ENCODE results near the gene AHRR. TPM values are rescaled to one million over a fixed set of nuclear protein-coding genes. Genes with fewer than 3 reads are reported as not detected.

The AHRR gene
- total RNA-seq, 1 donor from 2014 or later: 11.3 TPM

DNA sequence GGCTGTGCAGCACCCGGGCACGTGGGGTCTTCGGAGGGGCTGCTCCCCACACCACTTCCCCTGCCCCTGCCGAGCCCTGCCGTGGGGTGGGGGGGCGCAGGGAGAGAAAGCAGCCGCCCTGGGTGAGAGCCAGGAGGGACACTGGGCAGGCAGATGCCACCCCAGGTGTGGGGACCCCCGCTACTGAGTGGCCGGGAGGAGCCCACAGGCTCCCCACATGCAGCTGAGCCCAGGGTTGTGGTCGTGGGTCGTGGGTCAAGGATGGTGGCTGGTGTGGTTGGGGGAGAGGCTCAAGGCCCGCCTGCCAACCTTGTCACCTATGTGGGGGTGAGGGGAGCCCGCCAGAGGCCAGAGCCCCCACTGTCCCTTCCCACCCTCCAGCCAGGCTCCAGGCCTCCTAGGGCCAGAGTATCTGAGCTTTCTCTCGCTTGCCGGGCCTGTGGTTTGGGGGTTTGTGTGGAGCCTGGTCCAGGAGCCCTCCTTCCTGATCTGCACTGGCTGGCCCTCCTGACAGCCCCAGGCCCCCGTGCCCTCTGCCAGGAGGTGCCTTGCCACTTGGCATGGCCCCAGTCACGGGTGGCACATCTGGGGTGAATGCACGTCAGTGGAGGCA lies 157.0 kb downstream of the AHRR start:
- ATAC-seq (no peak), DNase-seq (no peak)
- TF ChIP-seq, protein P1, sequence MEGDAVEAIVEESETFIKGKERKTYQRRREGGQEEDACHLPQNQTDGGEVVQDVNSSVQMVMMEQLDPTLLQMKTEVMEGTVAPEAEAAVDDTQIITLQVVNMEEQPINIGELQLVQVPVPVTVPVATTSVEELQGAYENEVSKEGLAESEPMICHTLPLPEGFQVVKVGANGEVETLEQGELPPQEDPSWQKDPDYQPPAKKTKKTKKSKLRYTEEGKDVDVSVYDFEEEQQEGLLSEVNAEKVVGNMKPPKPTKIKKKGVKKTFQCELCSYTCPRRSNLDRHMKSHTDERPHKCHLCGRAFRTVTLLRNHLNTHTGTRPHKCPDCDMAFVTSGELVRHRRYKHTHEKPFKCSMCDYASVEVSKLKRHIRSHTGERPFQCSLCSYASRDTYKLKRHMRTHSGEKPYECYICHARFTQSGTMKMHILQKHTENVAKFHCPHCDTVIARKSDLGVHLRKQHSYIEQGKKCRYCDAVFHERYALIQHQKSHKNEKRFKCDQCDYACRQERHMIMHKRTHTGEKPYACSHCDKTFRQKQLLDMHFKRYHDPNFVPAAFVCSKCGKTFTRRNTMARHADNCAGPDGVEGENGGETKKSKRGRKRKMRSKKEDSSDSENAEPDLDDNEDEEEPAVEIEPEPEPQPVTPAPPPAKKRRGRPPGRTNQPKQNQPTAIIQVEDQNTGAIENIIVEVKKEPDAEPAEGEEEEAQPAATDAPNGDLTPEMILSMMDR (IDR thresholded peaks at IDR 0.05): no peak
- peaks cover 54% of the 10 kb centered on the region for H3K27me3 ChIP-seq
- intact Hi-C loops (cut with DNase I): no loop called here
- H3K36me3 ChIP-seq: no peaks in the 10 kb centered on the region
- H3K4me3 ChIP-seq: no peak overlapping the region
- H3K9me3 ChIP-seq: no peaks in the 10 kb centered on the region
- H3K4me1 ChIP-seq: peaks cover 7% of the 10 kb centered on the region
- no peak overlapping the region for H3K27ac ChIP-seq

DNA sequence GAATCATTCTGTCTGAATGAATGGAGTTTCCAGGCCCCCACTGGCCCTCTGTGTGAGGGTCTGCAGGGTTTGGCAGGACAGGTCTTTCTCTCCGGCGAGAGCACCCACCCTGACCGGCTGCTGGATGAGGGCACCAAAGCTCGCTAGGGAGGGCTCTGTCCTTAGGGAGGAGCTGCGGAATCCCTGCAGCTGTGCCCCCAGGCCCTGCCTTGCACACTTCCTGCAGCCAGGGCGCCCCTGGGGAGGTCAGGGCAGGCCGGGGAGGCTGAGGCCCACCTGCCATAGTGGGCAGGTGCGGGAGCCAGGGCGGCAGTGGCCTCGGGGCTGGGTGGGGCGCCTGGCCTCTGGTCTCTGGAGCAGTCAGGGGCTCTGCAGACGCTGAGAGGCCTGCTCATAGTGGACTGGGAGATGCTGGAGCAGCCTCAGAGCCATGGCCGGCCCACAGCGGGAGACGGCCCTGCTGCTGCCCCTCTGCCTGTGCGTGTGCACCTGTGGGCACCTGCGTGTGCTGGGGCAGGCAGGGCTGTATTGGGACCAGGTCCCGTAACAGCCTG lies 157.5 kb downstream of the AHRR start:
- H3K4me3 ChIP-seq: no peak overlapping the region
- no peak overlapping the region for H3K27ac ChIP-seq
- H3K27me3 ChIP-seq: peaks cover 58% of the 10 kb centered on the region
- no peaks in the 10 kb centered on the region for H3K36me3 ChIP-seq
- H3K4me1 ChIP-seq: peaks cover 7% of the 10 kb centered on the region
- TF ChIP-seq, protein P1 (IDR thresholded peaks at IDR 0.05): no peak
- DNase-seq (no peak), ATAC-seq (no peak)
- intact Hi-C loops (cut with DNase I): no loop called here
- H3K9me3 ChIP-seq: no peaks in the 10 kb centered on the region

DNA sequence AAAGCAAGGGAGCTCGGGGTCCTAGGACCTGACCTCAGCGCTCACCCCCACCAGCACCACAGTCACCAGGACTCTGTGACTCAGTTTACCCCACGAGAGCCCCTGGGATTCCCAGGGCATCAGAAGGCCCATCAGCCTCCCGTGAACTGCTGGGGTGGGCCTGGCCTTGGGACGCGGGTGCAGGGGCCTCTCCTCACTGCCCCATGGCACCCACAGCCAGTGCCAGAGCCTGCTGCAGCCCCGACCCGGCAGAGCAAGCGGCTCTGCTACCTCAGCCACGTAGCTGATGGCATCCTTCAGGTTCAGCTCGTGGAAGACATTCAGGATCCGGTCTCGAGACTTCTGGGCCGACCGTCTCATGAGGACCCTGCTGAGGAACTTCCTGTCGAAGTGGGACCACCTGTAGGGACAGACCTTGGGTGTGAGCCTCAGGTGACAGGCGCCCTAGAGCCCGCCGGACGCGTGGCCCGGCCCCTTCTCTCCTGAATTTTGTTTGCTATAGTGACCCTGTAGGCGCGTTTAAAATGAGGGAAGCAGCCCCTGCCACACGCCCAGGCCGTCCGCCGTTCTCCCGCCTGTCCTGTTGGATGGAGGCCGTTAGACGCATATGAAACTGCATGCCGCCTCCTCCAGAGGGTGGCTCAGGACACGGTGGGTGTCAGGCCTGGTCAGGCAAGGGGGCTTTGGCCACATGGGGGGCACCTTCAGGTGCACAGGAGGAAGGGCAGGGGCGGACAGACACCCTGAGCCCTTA lies 158.2 kb downstream of the AHRR start:
- ATAC-seq (no peak), DNase-seq (no peak)
- Histone ChIP-seq H3K27me3 (peaks cover 63% of the 10 kb centered on the region), H3K4me1 (peaks cover 6% of the 10 kb centered on the region), H3K9me3 (no peaks in the 10 kb centered on the region), H3K27ac (no peak overlapping the region), H3K36me3 (no peaks in the 10 kb centered on the region), H3K4me3 (no peak overlapping the region)
- intact Hi-C loops (cut with DNase I): no loop called here
- TF ChIP-seq, protein P1 (IDR thresholded peaks at IDR 0.05): no peak

DNA sequence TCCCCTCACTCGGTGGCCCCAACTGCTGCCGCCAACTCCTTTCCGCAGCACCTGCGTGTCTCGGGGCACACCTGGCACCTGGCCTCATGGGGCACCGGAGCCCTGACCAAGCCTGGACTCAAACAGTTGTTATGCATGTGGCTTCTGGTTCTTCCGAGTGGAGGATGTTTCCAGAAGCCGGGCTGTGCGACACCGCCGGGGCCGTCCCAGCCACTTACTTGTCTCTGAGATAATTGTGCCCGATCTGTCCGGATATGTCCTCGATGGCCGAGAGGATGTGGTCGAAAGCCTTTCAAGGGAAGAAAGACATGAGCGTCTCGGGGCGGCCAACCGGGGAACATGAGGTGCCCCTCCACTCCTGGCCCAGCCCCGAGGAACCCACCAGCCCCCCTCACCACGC lies 159.8 kb downstream of the AHRR start:
- Histone ChIP-seq H3K4me1 (peaks cover 7% of the 10 kb centered on the region), H3K27ac (no peak overlapping the region), H3K27me3 (peaks cover 68% of the 10 kb centered on the region), H3K36me3 (no peaks in the 10 kb centered on the region), H3K4me3 (no peak overlapping the region), H3K9me3 (no peaks in the 10 kb centered on the region)
- ATAC-seq (no peak), DNase-seq (no peak)
- TF ChIP-seq, protein P1 (IDR thresholded peaks at IDR 0.05): no peak
- intact Hi-C loops (cut with DNase I): no loop called here

DNA sequence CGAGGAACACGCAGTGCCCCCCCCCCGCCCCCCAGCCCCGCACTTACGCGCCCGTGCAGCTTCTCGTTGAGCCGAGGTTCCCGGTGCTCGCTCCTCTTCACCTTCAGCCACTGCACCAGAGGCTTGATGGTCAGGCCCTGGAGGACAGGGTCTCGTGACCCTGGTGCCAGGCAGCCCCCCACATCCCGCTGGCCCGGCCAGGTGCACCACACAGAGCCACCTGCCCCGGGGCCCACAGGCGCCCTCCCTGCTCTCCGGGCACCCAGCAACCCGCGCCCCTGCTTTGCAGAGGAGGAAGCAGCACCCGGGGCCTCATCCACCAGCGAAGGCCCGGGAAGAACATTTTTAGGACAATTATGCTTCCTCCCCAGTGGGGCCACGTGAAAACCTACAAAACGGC lies 160.5 kb downstream of the AHRR start:
- Histone ChIP-seq H3K4me1 (peaks cover 7% of the 10 kb centered on the region), H3K27ac (no peak overlapping the region), H3K36me3 (no peaks in the 10 kb centered on the region), H3K4me3 (no peak overlapping the region), H3K9me3 (no peaks in the 10 kb centered on the region), H3K27me3 (peaks cover 61% of the 10 kb centered on the region)
- TF ChIP-seq, protein P1 (IDR thresholded peaks at IDR 0.05): no peak
- no peak for ATAC-seq
- intact Hi-C loops (cut with DNase I): no loop called here
- DNase-seq: no peak

All from upper lobe of right lung (tissue), 1 donor.